ENCODE results near the gene AURKAIP1.
A peak's percentile ranks its signal among the peaks of the same experiment; 100 is the strongest.

The AURKAIP1 gene

GRCh38 chr1:1351511-1352427 is 23.2 kb downstream of the AURKAIP1 start:
- Histone ChIP-seq H3K27me3 (ENCODE audit: insufficient read depth, poor library complexity, severe bottlenecking) (peaks cover 33% of the 10 kb centered on the region), H3K4me3 (replicated peaks; ENCODE audit: insufficient read depth, low read length) (no peak overlapping the region), H3K27ac (replicated peaks) (no peak overlapping the region)
- no peak for DNase-seq (ENCODE audit: low read depth in 1 of 2, low spot score in 1 of 2)
- TF ChIP-seq CTCF (IDR thresholded peaks at IDR 0.05; ENCODE audit: insufficient read depth, low read length) (no peak), POLR2AphosphoS5 (IDR thresholded peaks at IDR 0.05; ENCODE audit: low read depth) (0 out of 2 replicates have a peak, but pooled peaks have one; percentile 22)

DNA sequence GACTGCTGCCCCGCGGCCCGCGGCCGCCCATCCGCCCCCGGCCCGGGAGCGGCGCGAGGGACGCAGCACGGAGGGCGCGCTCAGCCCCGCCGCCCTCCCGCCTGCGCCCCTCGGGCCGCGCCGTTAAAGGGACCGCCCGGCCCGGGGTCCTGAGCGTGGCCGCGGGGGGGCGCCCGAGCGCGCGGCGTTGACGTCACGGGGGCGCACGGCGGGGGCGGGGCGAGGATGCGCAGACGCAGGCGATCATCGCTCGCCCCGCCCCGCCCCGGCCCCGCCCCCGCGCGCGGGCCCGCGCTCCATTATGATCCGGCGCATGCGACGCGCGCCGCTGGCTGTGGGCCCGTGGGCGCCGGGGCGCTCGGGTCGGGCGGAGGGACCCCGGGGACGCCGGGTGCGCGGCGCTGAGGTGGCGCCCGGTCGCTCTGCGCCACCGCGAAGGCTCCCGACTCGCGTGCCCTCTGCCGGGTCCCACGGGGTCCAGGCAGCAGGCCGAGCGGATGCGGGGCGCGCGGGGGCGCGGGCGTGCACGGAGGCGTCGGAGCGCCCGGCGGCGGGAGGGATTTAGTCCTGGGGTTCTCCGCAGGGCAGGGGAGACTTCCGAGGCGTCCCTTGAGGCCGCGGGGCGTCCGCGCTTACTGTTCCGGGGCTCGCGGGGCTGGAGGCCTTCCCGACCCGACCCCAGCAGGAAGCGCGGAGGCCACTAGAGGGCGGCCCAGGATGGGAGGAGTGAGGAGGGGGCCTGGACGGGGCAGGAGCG is 25.6 kb downstream of the AURKAIP1 start, which contains the start of gene DVL1:
Gene DVL1 (minus strand): TSS at position 163 of the 757 bp plus-strand sequence. CDS start 353 bp downstream, outside the sequence.
- DNase-seq (ENCODE audit: low read depth in 1 of 2, low spot score in 1 of 2), result peak; percentile 51 to 62
- no peak for TF ChIP-seq GABPA (IDR thresholded peaks at IDR 0.05; ENCODE audit: low read depth)
- peak; percentile 18 for TF ChIP-seq CTCF (IDR thresholded peaks at IDR 0.05; ENCODE audit: insufficient read depth, low read length)
- TF ChIP-seq, protein P1, sequence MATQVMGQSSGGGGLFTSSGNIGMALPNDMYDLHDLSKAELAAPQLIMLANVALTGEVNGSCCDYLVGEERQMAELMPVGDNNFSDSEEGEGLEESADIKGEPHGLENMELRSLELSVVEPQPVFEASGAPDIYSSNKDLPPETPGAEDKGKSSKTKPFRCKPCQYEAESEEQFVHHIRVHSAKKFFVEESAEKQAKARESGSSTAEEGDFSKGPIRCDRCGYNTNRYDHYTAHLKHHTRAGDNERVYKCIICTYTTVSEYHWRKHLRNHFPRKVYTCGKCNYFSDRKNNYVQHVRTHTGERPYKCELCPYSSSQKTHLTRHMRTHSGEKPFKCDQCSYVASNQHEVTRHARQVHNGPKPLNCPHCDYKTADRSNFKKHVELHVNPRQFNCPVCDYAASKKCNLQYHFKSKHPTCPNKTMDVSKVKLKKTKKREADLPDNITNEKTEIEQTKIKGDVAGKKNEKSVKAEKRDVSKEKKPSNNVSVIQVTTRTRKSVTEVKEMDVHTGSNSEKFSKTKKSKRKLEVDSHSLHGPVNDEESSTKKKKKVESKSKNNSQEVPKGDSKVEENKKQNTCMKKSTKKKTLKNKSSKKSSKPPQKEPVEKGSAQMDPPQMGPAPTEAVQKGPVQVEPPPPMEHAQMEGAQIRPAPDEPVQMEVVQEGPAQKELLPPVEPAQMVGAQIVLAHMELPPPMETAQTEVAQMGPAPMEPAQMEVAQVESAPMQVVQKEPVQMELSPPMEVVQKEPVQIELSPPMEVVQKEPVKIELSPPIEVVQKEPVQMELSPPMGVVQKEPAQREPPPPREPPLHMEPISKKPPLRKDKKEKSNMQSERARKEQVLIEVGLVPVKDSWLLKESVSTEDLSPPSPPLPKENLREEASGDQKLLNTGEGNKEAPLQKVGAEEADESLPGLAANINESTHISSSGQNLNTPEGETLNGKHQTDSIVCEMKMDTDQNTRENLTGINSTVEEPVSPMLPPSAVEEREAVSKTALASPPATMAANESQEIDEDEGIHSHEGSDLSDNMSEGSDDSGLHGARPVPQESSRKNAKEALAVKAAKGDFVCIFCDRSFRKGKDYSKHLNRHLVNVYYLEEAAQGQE (IDR thresholded peaks at IDR 0.05; ENCODE audit: insufficient replicate concordance, low read depth), result no peak
- TF ChIP-seq SPI1 (IDR thresholded peaks at IDR 0.05; ENCODE audit: borderline replicate concordance, low read depth), result no peak
- H3K27me3 ChIP-seq (ENCODE audit: insufficient read depth, poor library complexity, severe bottlenecking), result peaks cover 29% of the 10 kb centered on the region
- H3K4me3 ChIP-seq (replicated peaks; ENCODE audit: insufficient read depth, low read length), result peak within 1 kb of the TSS; percentile 71
- H3K27ac ChIP-seq (replicated peaks), result peak within 1 kb of the TSS; percentile 56

GRCh38 chr1:1348420-1349255 is 26.4 kb downstream of the AURKAIP1 start:
- H3K27me3 ChIP-seq (ENCODE audit: insufficient read depth, poor library complexity, severe bottlenecking), result peaks cover 21% of the 10 kb centered on the region
- peak overlapping the region; percentile 48; the same call in 1 of the 2 replicates for H3K27ac ChIP-seq (replicated peaks)
- H3K4me3 ChIP-seq (replicated peaks; ENCODE audit: insufficient read depth, low read length), result peak overlapping the region; percentile 71
- TF ChIP-seq POLR2AphosphoS5 (IDR thresholded peaks at IDR 0.05; ENCODE audit: low read depth) (no peak), CTCF (IDR thresholded peaks at IDR 0.05; ENCODE audit: insufficient read depth, low read length) (no peak), GABPA (IDR thresholded peaks at IDR 0.05; ENCODE audit: low read depth) (no peak), SPI1 (IDR thresholded peaks at IDR 0.05; ENCODE audit: borderline replicate concordance, low read depth) (no peak)
- TF ChIP-seq, protein P1 (IDR thresholded peaks at IDR 0.05; ENCODE audit: insufficient replicate concordance, low read depth), result no peak
- no peak for DNase-seq (ENCODE audit: low read depth in 1 of 2, low spot score in 1 of 2)

All from HL-60 (cell line).